Stimulated activated CD8-positive, alpha-beta memory T cell treated with anti-CD3 and anti-CD28 coated beads, Interleukin-4, amount 100 ng/mL, for 1 hour (primary cell): Measurements from ENCODE around the gene C4BPB.

Experiments used
- DNase-seq, 2 donors: peaks; one replicate each; pipeline ENCODE4 v3.0.0-alpha.2; 2020; ENCODE audit warnings: low read depth in 2 of 2, low spot score in 1 of 2

Gene C4BPB

DNA sequence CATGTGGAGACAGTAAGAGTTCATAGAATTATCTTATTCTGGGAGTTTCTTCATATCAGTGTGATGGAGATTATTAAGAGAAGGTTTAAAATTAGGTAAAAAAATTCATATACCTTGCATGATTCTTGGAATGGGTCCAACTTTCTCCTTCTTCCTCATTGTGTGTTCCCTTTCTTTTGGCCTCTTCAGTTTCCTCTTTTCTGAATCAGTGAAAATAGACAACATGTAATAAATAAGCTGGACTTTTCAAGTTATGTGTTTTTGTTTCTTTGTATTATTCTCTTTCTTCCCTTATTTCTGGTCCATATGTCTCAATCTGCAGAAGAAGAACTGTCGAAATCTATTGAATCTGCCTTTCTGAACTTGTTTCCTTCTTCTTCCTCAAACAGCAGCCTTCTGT lies 45.9 kb downstream of the C4BPB start:
- DNase-seq, result no peak

DNA sequence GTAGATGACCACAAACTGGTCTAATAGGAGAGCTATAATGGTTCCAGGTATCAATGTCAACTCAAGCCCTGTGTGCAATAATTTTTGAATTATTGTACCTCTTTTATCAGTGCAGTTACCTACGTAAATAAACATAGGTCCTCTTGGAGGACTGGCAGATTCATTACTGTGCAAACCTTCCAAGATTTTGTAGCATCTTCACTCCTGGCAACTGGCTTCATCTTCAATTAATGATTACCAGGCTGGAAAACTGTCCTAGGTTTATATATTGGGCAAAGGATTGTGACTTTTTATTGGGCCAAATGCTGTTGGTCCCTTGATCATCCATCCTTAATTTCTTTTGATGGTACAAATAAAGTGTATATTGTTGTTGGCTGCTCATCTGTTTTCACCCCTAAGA lies 51.0 kb downstream of the C4BPB start:
- DNase-seq, result no peak

DNA sequence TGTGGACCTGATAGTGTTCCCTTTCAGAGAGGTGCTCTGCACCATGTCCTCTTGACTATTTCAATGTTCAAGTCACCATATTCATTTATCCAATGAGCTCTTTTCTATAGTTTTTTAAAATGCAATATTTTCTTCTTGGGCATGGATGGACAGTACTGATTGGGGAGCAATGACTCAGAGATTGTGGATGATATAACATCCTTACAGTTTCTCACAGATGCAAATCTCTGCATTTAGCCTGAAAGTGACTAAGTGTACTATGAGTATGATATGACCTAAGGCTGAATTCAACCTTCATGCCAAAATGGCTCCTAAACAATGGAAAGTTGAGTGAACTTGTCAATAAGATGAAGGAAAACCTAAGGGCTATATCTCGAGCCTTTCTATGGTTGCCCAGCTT lies 51.9 kb downstream of the C4BPB start:
- no peak for DNase-seq

DNA sequence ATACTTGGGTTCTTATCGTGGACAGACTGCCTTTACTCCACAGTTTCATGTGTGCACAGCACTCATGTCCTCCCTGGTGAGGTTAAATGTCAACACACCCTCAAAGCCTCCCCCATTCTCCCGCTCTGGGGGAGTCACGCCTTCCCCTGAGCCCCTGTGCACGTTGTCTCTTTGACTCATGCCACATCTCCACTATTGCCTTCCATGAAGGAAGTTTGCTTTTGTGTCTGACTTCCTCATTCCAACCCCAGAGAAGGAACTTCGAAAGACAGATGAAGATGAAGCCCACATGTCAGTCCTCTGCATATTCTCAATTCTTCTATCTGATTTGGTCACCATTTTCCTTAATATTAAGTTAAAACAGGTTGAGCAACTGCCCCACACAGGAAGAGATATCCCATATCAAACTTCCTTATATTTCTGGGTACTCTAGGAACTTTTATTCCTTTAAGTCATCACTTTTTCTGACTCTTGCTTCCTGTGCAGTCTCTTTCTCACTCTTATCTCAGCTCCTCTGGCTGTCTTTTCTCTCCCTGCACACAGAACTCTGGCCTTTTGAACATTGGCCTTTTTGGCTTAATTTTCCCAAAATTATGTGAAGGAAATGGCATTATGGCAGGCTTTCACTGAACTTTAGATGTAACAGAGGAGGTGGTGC lies 56.9 kb downstream of the C4BPB start:
- no peak for DNase-seq
